Activated T-helper 1 cell treated with Interleukin-2 at 50 U/mL for 16 hours (primary cell): ENCODE data around the gene C16orf92.

Source experiments
- DNase-seq: peaks from one replicate; pipeline ENCODE4 v3.0.0-alpha.2; 2020; ENCODE audit warnings: low read depth

Gene C16orf92

GRCh38 chr16:29989111-29989858, 33.7 kb upstream of the C16orf92 start:
- DNase-seq: no peak

DNA sequence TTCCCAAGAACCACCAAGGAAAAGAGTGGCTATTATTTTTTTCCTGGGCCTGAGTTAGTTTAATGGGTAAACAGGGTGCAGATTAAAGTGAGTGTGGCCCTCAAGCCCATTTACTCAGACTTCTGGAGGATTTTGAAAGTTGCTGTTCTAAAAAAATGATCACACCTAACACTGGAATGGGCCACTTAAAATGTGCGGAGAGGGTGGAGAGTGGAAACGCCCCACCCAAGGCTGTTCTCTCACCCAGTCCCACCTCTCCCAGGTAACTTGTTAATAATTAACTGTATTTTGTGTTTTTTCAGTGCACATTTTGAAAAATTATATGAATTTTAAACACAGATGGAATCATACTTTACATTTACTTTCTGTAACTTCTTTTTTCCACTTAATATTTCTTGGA, 33.0 kb upstream of the C16orf92 start:
- no peak for DNase-seq

DNA sequence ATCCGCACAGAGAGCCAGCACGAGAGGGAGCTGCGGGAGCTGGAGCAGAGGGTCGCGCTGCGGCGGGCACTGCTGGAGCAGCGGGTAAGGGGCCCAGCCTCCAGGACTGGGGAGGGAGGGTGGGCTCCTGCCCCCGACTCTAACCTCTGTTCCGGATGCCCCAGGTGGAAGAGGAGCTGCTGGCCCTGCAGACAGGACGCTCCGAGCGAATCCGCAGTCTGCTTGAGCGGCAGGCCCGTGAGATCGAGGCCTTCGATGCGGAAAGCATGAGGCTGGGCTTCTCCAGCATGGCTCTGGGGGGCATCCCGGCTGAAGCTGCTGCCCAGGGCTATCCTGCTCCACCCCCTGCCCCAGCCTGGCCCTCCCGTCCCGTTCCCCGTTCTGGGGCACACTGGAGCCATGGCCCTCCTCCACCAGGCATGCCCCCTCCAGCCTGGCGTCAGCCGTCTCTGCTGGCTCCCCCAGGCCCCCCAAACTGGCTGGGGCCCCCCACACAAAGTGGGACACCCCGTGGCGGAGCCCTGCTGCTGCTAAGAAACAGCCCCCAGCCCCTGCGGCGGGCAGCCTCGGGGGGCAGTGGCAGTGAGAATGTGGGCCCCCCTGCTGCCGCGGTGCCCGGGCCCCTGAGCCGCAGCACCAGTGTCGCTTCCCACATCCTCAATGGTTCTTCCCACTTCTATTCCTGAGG, 32.0 kb upstream of the C16orf92 start:
- DNase-seq: no peak

DNA sequence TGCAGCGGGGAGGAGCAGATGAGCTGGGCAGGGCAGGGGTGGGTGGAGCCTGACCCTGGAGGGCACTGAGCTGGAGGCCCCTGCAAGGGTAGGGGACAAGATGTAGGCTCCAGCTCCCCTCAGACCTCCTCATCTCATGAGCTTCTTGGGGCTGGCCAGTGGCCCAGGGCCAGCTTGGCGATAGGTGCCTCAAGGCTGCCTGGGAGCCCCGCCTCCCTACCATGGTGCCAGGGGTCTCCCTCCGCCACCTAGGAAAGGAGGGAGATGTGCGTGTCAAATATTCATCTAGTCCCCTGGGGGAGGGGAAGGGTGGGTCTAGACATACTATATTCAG, 31.5 kb upstream of the C16orf92 start:
- no peak for DNase-seq

DNA sequence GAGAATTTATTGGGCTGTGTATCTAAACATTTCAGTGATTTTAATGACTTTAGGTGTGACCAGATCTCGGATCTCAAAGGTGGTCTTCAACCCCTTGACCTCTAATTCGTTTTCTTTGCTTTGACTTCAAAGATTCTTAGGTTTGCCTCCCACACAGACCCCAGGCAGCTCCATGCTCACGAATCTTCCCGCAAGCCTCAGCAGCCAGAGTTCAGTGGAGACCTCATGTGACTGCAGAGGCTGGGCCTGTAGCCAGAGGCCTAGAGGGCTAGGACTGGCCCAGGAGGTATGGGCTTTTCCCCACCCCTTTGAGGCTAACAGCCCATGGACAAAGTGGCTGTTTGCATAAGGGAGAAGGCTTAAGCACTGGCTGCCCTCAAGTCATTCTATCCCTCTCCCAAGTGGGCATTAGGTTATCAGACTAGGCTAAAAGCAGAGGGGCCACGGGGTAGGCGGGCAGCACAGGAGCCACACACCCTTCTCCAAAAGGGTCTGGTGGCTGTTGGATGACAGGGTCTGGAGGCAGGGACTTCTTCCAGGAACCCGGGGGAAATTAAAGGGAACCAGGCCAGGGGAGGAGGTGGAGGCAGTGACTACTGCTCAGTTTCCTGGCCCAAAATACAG, 30.5 kb upstream of the C16orf92 start:
- no peak for DNase-seq

DNA sequence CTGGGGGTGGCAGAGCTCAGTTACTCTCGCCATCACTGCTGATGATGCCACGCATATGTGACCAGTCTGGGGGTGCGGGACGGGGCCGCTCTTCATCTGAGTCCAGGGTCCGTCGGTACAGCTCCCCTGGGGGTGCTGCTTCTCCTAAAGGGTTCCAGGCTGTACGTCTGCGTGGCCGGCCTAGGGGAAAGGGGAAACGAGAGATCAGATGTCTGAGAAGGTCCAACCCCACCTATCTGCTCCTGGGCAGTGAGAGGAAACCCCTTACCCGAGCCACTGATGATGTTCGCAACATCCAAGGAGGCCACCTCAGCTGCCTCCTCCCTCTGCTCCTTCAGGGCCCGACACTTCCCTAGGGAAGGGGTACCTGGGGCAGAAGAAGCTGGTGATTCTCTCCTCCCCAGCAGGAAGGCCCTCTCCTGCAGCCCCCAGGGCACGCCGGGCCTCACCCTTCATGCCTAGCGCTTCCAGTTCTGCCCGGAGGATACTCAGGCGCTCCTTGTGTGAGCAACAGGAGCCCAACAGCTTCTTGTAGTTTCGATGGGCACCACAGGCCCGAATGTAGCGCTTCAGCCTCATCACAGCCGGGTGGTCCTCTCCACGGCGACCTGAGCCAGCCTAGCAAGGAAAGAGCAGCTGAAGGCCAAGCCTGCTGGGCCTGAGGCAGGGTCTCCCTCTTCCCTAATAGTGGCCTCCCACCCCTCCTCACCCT, 29.7 kb upstream of the C16orf92 start:
- no peak for DNase-seq

DNA sequence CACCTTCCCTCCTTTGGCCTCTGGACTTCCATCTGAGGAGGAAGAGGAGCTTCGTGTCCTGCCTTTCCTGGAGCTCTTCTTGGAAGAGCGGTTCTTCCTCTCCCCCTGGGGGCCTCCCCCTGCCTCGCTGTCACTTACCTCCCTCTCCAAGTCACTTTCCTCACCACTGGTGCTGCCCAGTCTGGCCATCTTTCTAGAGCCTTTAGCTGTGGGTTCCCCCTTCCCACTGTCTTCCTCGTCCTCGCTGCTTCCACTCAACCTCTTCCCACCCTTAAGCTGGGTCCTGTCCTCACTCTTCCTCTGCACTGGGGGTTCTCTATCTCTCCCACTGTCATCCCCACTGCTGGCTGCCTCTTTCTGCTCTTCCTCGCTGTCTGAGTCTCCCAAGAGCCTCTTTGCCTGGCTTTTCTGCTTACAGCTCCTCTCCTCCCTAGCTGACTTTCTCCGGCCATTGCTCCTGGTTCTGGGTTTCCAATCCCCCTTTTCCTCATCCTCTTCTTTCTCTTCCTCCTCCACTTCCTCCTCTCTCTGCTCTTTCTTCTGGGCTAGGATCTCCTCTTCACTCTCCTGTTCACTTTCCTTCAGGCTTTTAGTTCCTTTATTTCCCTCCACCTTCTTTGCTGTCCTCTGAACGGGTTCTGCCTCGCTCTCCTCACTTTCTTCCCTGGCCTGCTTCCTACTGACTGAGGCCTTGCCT, 28.9 kb upstream of the C16orf92 start:
- no peak for DNase-seq

GRCh38 chr16:29994600-29995323, 28.2 kb upstream of the C16orf92 start:
- peak; percentile 63 for DNase-seq

DNA sequence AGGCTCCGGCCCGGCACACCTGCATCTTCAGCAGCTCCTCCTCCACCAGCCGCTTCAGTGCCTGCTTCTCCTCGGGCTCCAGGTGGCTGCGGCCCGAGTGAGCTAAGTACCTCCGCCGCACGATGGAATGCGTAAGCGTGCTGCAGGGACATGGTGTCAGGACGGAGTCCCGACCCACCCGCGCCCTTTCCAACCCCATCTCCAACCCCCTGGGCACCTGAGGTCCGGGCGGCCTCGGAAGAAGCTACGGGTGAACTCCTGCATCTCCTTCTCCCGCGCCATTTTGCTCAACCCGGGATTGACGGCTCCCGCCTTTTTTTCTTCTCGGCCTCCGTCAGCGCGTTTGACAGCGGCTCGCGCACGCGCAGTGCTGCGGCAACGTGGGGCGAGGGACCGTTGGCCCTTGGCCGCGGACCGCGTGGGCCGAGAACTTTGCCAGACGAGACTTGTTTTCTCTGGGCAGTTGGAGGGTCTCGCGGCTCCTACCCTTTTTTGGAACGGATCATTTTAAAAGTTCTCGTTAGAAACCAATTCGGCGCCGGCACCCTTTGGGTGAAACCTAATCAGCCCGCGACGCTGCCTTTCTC, 27.6 kb upstream of the C16orf92 start, which contains the start of gene HIRIP3:
Gene HIRIP3, minus strand, starts transcription at position 294 of the 587 bp plus-strand sequence. Its CDS starts 12 bp downstream, at position 282.
- DNase-seq: peak; percentile 79

- DNase-seq: peak; percentile 99
Measured at GRCh38 chr16:29995911-29996765, 26.9 kb upstream of the C16orf92 start, which contains the start of gene INO80E. INO80E (plus strand) TSS chr16:29996241; CDS start chr16:29996311, 70 bp downstream.

GRCh38 chr16:29996766-29997250, 26.2 kb upstream of the C16orf92 start:
- no peak for DNase-seq

- DNase-seq: no peak
Measured at GRCh38 chr16:29999605-30000004, 23.4 kb upstream of the C16orf92 start.

GRCh38 chr16:30000735-30001631, 22.0 kb upstream of the C16orf92 start:
- no peak for DNase-seq

DNA sequence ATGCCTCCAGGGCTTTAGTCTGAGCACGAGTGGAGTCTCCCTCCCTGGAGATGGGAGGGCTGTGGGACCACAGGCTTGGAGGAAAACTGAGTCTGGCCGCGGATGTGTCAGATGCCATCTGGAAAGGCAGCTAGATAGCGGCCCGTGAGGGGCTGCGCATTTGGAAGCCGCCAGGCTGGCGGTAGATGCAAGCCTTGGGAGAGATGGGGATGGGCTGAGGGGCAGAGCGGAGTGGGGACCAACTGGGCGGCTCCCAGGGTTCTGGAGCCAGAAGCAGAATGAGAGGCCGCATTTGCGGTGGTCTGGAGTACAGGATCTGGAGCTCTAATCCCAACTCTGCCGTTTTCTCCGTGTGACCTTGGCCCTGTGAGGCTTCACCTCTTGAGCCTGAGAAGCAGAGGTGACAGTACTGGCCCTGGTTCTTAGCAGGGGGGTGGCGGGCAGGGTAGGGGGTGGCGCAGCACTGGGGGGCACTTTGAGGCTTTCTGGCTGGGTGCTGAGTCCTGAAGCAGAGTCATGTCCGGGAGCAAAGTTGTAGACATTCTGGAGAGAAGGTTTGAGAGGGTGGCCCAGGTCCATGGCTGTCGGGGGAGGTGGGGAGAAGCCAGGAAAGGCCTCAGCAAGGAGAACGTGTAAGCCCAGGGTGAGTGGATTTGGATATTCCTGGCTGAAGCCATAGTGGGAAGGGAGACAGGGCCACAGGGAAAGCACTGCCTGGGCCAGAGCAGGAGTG, 20.2 kb upstream of the C16orf92 start:
- no peak for DNase-seq

DNA sequence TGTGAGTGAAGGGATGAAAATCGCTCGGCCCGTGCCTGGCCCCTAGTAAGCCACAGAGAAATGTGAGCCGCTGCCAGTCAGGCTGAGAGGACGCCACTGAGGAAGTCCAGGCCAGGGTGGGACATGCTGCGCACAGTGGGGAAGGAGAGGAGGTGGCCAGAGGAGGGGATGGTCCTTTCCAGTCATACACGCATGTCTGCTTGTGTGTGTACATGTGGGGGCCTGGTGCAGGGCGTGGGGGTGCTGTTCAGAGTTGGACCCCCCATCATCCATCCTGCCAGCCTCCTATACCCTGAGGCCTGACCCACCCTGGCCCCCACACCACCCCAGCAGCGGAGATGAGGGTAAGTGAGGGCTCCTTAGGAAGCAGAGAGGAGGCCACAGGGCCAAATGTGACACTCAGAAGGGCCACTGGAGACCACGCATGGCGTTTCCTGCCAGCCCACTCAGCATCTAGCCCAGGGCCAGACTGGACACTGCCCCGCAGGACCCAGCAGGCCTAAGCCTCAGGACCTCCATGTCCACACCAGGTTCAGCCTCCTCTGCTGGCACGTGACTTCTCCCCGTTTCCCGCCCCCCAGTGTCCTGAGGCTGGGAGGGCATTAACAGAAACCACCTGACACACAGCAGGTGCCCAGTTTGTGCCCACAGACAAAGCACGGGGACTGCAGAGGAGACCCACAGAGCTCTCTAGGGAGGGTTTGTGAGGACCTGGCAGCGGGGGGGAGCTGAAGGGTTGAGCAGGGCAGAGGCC, 19.2 kb upstream of the C16orf92 start:
- no peak for DNase-seq

GRCh38 chr16:30004424-30004776, 18.6 kb upstream of the C16orf92 start:
- DNase-seq: no peak

- no peak for DNase-seq
Measured at GRCh38 chr16:30004811-30005242, 18.2 kb upstream of the C16orf92 start.
